Coronary artery (tissue), 2 donors: ENCODE data around the gene THRAP3.
"Not testable (repeated sequence)": the region's sequence is repeated elsewhere in the genome, so short reads cannot be mapped to it uniquely, and the experiment has no call there.

Source experiments
- DNase-seq: peaks from one replicate; pipeline ENCODE4 v3.0.0-alpha.2; 2017; ENCODE audit warnings: low spot score
- H3K27ac ChIP-seq, 2 donors: fragments of 200-600 bp; sonication (generic); one replicate each; pipeline ENCODE4 v1.5.1; 2016 to 2019
- H3K4me3 ChIP-seq: fragments of 200-600 bp; sonication (generic); 2 replicates; pipeline ENCODE4 v1.5.1; 2016; ENCODE audit warnings: mild to moderate bottlenecking, moderate library complexity
- TF ChIP-seq, protein P1 (sequence below): fragments of 200-600 bp; sonication (generic); IDR thresholded peaks from one replicate; pipeline ENCODE4 v1.5.1; 2019; ENCODE audit warnings: antibody characterized with exemption

The THRAP3 gene

DNA sequence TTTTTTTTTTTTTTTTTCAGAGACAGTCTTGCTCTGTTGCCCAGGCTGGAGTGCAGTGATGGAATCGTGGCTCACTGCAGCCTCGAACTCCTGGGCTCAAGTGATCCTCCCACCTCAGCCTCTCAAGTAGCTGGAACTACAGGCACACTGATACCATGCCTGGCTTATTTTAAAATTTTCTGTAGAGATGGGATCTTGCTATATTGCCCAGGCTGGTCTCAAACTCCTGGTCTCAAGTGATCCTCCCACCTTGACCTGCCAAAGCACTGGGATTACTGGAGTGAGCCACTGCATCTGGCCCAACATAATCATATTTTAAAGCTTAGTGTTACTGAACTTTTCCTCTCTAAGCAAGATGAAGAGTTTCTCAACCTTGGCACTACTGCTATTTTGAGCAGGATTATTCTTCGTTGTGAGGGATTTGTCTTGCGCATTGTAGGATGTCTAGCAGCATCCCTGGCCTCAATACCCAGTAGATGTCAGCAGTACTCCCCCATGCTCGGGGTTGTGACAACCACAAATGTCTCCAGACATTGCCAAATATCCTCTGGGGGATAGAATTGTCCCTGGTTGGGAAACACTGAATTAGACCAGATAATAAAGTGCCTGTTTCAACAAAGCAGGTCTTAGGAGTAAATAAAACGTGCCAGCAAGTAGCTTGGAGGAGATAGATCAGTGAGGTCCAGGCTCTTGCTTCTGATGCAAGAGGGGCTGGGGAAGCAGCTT lies 15.1 kb upstream of the THRAP3 start:
- no peak for DNase-seq
- Histone ChIP-seq H3K27ac (peak overlapping the region; percentile 7 to 58), H3K4me3 (no peak overlapping the region)
- TF ChIP-seq, protein P1, sequence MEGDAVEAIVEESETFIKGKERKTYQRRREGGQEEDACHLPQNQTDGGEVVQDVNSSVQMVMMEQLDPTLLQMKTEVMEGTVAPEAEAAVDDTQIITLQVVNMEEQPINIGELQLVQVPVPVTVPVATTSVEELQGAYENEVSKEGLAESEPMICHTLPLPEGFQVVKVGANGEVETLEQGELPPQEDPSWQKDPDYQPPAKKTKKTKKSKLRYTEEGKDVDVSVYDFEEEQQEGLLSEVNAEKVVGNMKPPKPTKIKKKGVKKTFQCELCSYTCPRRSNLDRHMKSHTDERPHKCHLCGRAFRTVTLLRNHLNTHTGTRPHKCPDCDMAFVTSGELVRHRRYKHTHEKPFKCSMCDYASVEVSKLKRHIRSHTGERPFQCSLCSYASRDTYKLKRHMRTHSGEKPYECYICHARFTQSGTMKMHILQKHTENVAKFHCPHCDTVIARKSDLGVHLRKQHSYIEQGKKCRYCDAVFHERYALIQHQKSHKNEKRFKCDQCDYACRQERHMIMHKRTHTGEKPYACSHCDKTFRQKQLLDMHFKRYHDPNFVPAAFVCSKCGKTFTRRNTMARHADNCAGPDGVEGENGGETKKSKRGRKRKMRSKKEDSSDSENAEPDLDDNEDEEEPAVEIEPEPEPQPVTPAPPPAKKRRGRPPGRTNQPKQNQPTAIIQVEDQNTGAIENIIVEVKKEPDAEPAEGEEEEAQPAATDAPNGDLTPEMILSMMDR = no peak

DNA sequence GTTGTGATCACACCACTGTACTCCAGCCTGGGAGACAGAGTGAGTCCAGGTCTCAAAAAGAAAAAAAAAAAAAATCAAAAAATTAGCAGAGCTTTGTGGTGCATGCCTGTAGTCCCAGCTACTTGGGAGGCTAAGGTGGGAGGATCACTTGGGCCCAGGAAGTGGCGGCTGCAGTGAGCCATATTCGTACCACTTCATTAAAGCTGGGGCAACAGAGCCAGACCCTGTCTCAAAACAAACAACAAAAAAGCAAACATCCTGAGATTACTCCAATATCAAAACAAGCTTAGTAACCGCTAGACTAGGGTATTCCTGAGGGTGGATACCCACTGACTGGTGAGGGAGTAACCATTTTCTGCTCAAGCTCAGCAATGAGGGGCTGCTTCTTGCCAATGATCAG lies 12.9 kb upstream of the THRAP3 start:
- no peak overlapping the region for H3K27ac ChIP-seq
- H3K4me3 ChIP-seq = no peak overlapping the region
- TF ChIP-seq, protein P1 = no peak
- DNase-seq = no peak

DNA sequence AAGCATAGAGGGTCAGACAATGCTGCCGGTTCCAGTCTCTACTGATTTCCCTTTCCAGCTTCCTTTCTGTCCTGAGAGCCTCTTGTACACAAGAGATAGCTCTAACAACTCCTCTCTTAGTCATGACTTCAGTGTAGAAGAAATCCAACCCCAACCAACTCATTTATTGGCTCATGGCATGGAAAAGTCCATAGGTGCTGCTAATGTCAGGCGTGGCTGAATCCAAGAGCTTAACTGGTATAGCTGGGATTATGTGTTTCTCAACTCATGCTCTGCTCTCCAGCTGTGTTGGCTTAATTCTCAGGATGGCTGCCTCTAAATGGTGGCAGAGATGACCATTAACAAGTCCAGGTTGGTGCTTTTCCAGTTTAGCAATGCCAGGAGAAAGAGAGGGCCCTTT lies 12.4 kb upstream of the THRAP3 start:
- DNase-seq = no peak
- TF ChIP-seq, protein P1 = no peak
- Histone ChIP-seq H3K4me3 (no peak overlapping the region), H3K27ac (no peak overlapping the region)

DNA sequence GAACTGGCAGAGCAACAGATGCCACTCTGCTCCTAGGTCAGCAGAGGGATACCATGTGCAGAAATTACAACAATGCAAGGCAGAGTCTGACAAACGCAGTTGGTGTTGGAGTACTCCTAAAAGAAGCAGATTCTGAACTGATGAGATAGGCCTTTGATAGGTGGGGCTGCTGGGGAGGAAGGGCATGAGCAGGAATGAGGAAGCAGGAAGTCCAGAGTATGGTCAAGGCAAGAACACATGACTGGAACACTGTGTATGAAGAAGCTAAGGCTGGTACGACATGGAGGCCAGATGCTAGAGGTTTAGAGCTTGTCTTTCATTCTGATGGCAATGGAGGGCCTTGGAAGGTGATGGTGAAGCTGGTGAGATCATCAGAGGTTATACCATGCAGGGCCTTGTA lies 11.5 kb upstream of the THRAP3 start:
- DNase-seq = no peak
- TF ChIP-seq, protein P1 = no peak
- Histone ChIP-seq H3K27ac (no peak overlapping the region), H3K4me3 (no peak overlapping the region)

DNA sequence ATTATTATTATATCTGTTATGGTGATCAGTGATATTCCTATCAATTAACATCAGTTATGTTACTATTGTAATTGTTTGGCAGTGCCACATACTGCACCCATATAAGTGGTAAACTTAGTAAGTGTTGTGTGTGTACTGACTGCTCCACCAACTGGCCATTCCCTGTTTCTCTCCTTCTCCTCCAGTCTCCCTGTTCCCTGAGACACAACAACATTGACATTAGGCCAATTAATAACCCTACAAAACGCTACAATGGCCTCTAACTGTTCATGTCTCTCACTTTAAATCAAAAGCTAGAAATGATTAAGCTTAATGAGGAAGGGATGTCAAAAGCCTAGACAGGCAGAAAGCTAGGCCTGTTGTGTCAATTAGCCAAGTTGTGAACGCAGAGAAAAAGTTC lies 6.6 kb upstream of the THRAP3 start:
- no peak for DNase-seq
- Histone ChIP-seq H3K4me3 (no peak overlapping the region), H3K27ac (no peak overlapping the region)
- TF ChIP-seq, protein P1 = no peak

DNA sequence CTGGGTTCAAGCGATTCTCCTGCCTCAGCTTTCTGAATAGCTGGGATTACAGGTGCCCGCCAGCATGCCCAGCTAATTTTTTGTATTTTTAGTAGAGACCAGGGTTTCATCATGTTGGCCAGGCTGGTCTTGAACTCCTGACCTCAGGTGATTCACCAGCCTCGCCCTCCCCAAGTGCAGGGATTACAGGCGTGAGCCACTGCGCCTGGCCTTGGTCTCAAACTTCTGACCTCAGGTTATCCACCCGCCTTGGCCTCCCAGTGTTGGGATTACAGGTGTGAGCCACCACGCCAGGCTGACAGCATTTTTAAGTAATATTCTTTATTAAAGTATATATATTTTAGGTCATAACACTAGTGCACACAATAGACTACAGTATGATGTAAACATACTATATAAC lies 2.3 kb upstream of the THRAP3 start:
- H3K4me3 ChIP-seq, DNase-seq: not testable (repeated sequence)
- H3K27ac ChIP-seq = peak overlapping the region in 1 of 2 donors; percentile 88

DNA sequence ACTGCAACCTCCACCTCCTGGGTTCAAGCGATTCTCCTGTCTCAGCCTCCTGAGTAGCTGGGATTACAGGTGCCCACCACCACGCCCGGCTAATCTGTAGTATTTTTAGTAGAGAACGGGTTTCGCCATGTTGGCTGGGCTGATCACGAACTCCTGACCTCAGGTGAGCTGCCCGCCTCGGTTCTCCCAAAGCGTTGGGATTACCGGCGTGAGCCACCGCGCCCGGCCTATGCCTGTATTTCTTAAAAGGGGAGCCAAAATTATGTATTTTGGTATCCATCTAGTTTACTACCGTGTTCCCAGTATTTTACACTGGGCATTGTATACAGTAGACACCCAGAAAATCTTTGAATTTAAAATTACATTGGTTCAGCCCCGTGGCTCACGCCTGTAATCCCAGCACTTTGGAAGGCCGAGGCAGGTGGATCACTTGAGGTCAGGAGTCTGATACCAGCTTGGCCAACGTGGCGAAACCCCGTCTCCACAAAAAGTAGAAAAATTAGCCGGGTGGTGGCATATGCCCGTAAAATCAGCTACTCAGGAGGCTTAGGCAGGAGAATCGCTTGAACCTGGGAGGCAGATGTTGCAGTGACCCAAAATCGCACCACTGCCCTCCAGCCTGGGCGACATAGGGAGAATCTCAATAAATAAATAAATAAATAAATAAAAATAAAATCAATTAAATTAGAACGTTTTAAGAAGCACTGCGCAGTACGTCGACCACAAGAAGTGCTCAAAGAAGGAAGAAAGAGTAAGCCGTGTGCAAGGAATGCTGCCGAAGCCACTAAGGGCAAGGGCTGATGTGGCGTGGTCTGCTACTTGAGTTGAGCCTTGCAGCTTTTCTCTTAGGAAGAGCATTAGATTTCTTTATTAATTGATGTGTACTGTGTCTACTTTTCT lies 1.5 kb upstream of the THRAP3 start:
- TF ChIP-seq, protein P1 = no peak
- Histone ChIP-seq H3K27ac (peak overlapping the region; percentile 88 to 93), H3K4me3 (peak overlapping the region; percentile 78)
- DNase-seq = no peak
